ENCODE measurements around the gene ACVR1B. TPM values are rescaled to one million over a fixed set of nuclear protein-coding genes. Genes with fewer than 3 reads are reported as not detected.
A peak's percentile ranks its signal among the peaks of the same experiment; 100 is the strongest.

The ACVR1B gene
- total RNA-seq, 1 donor, result 10.5 TPM

DNA sequence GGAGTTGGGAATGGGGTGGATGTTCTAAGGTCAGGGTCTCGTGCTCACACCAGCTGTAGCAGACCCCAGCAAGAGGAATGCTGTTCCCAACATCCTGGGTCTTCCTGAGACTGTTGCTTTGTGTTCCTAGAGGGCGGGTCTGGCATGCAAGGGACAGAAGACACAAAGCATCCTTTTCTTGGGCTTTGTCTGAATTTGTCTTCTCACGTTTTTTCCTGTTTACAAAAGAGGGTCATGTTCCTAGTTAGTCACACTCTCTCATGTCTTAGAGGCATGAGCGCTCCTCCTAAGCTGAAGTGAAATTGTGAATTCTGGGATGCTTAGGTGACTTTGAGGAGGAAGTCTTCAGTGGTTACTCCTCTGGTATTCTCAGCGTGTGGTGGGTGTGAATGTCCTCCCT is 45.6 kb downstream of the ACVR1B start:
- Histone ChIP-seq H3K27me3 (ENCODE audit: insufficient read depth, low read length) (no peaks in the 10 kb centered on the region), H3K27ac (ENCODE audit: low read depth, low read length) (no peak overlapping the region), H3K9me3 (ENCODE audit: low read depth, low read length) (no peaks in the 10 kb centered on the region), H2AFZ (ENCODE audit: low read length) (no peak overlapping the region), H3K4me3 (ENCODE audit: insufficient read depth, low read length) (no peak overlapping the region), H3K4me1 (ENCODE audit: insufficient read depth, low read length) (no peaks in the 10 kb centered on the region), H3K4me2 (ENCODE audit: insufficient read depth, low read length) (no peak overlapping the region), H4K20me1 (ENCODE audit: insufficient read depth, low read length) (peaks cover 10% of the 10 kb centered on the region), H3K36me3 (ENCODE audit: insufficient read depth, low read length) (peaks cover 20% of the 10 kb centered on the region), H3K79me2 (ENCODE audit: insufficient read depth, low read length) (no peaks in the 10 kb centered on the region)
- DNase-seq (ENCODE audit: insufficient read length, low spot score, missing footprints), result peak; percentile 29
- TF ChIP-seq, protein P1, sequence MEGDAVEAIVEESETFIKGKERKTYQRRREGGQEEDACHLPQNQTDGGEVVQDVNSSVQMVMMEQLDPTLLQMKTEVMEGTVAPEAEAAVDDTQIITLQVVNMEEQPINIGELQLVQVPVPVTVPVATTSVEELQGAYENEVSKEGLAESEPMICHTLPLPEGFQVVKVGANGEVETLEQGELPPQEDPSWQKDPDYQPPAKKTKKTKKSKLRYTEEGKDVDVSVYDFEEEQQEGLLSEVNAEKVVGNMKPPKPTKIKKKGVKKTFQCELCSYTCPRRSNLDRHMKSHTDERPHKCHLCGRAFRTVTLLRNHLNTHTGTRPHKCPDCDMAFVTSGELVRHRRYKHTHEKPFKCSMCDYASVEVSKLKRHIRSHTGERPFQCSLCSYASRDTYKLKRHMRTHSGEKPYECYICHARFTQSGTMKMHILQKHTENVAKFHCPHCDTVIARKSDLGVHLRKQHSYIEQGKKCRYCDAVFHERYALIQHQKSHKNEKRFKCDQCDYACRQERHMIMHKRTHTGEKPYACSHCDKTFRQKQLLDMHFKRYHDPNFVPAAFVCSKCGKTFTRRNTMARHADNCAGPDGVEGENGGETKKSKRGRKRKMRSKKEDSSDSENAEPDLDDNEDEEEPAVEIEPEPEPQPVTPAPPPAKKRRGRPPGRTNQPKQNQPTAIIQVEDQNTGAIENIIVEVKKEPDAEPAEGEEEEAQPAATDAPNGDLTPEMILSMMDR (IDR thresholded peaks at IDR 0.05; ENCODE audit: extremely low read depth, low read depth, low read length), result no peak

DNA sequence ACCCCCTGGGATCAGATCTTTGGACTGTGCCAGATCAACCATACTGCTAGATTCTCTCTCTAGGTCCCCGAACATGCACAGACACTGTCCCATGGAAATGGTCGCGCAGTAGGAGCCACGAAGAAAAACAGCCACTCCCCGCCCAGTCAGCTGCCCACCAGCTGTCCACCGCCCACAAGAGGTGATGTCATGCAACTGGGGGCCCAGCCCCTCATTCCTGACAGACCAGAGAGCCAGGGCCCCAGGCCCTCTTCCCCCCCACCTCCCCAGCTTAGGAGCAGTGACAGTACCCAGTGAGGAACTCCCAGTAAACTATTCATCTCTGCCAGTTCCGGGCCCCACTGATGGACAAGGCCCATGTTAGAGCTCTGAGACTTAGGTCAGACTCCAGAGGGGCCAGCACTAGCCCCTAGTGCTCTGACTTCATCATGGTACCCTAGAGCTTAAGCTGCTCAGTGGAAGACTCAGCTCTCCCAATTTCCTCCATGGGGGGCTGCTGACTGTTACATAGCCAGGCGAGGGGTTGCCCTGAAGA is 51.6 kb downstream of the ACVR1B start:
- Histone ChIP-seq H3K27ac (ENCODE audit: low read depth, low read length) (no peak overlapping the region), H4K20me1 (ENCODE audit: insufficient read depth, low read length) (peaks cover 3% of the 10 kb centered on the region), H3K9me3 (ENCODE audit: low read depth, low read length) (no peaks in the 10 kb centered on the region), H3K27me3 (ENCODE audit: insufficient read depth, low read length) (peaks cover 27% of the 10 kb centered on the region), H3K4me3 (ENCODE audit: insufficient read depth, low read length) (no peak overlapping the region), H2AFZ (ENCODE audit: low read length) (no peak overlapping the region), H3K4me2 (ENCODE audit: insufficient read depth, low read length) (no peak overlapping the region), H3K79me2 (ENCODE audit: insufficient read depth, low read length) (no peaks in the 10 kb centered on the region), H3K36me3 (ENCODE audit: insufficient read depth, low read length) (peaks cover 3% of the 10 kb centered on the region), H3K4me1 (ENCODE audit: insufficient read depth, low read length) (no peaks in the 10 kb centered on the region)
- TF ChIP-seq, protein P1 (IDR thresholded peaks at IDR 0.05; ENCODE audit: extremely low read depth, low read depth, low read length), result no peak
- DNase-seq (ENCODE audit: insufficient read length, low spot score, missing footprints), result peak; percentile 81

DNA sequence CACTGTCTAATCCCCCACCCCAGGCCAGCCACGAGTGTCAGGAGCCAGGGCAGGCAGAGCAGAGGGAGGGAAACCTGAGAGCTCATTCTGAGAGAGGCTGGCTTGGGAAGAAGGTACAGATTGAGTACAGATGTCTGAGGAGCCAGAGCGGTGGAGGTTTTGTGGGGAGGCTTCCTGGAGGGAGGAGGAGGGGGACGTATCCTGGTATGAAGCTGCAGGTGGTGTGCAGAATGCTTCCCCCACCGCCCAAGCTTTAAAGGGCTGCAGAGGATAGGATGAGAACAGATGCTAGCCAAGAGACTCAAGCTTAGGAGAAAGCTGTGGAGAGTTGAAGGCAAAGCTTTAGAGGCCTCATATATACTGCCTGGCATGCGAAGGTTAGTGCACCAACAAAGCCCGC is 52.1 kb downstream of the ACVR1B start:
- Histone ChIP-seq H3K27me3 (ENCODE audit: insufficient read depth, low read length) (peaks cover 32% of the 10 kb centered on the region), H3K79me2 (ENCODE audit: insufficient read depth, low read length) (no peaks in the 10 kb centered on the region), H3K9me3 (ENCODE audit: low read depth, low read length) (no peaks in the 10 kb centered on the region), H2AFZ (ENCODE audit: low read length) (no peak overlapping the region), H4K20me1 (ENCODE audit: insufficient read depth, low read length) (peaks cover 3% of the 10 kb centered on the region), H3K36me3 (ENCODE audit: insufficient read depth, low read length) (no peaks in the 10 kb centered on the region), H3K4me1 (ENCODE audit: insufficient read depth, low read length) (no peaks in the 10 kb centered on the region), H3K27ac (ENCODE audit: low read depth, low read length) (no peak overlapping the region), H3K4me3 (ENCODE audit: insufficient read depth, low read length) (no peak overlapping the region), H3K4me2 (ENCODE audit: insufficient read depth, low read length) (no peak overlapping the region)
- TF ChIP-seq, protein P1 (IDR thresholded peaks at IDR 0.05; ENCODE audit: extremely low read depth, low read depth, low read length), result no peak
- no peak for DNase-seq (ENCODE audit: insufficient read length, low spot score, missing footprints)

DNA sequence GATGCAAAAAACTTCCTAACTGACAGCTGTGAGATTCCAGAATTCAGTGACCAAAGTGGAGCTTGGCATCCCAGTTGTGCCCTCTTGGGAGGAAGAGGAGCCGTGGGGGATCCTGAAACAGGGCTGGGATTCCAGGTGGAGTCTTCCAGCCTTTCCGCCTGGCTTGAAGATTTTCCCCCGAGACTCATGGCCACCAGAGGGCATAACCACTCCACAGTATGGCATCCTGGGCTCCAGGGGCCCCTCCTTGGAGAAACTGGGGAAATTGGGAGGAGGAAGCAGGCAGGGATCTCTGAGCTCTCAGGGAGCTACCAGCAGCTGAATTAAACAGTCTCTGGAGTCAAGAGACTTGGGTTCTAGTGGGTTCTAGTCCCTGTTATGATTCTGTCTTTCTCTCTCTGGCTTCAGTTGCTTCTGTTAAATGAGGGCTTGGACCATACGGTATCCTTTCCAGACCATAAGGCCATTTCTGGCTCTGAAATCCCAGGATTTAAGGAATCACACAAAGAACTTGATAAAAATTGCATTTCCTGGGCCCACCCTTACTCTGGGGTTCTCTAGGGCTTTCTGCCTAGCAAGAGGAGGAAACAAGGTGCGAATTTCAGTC is 52.6 kb downstream of the ACVR1B start:
- H3K4me3 ChIP-seq (ENCODE audit: insufficient read depth, low read length), result no peak overlapping the region
- peaks cover 32% of the 10 kb centered on the region for H3K27me3 ChIP-seq (ENCODE audit: insufficient read depth, low read length)
- DNase-seq (ENCODE audit: insufficient read length, low spot score, missing footprints), result peak; percentile 94
- no peak overlapping the region for H3K4me2 ChIP-seq (ENCODE audit: insufficient read depth, low read length)
- H4K20me1 ChIP-seq (ENCODE audit: insufficient read depth, low read length), result peaks cover 3% of the 10 kb centered on the region
- no peak overlapping the region for H3K27ac ChIP-seq (ENCODE audit: low read depth, low read length)
- no peaks in the 10 kb centered on the region for H3K36me3 ChIP-seq (ENCODE audit: insufficient read depth, low read length)
- no peaks in the 10 kb centered on the region for H3K4me1 ChIP-seq (ENCODE audit: insufficient read depth, low read length)
- H2AFZ ChIP-seq (ENCODE audit: low read length), result no peak overlapping the region
- no peaks in the 10 kb centered on the region for H3K9me3 ChIP-seq (ENCODE audit: low read depth, low read length)
- TF ChIP-seq, protein P1 (IDR thresholded peaks at IDR 0.05; ENCODE audit: extremely low read depth, low read depth, low read length), result peak; percentile 68
- H3K79me2 ChIP-seq (ENCODE audit: insufficient read depth, low read length), result no peaks in the 10 kb centered on the region

Data from osteoblast (primary cell).